ENCODE data around the gene SYT5. TPM values are rescaled to one million over a fixed set of nuclear protein-coding genes. Genes with fewer than 3 reads are reported as not detected.

The SYT5 gene
- total and polyA plus RNA-seq, 2 experiments from 2014 or later, result 0.98 to 1.4 TPM

- Histone ChIP-seq H2AFZ (no peak overlapping the region), H3K27me3 (peaks cover 39% of the 10 kb centered on the region), H3K36me3 (replicated peaks; ENCODE audit: insufficient read depth, low read depth) (no peaks in the 10 kb centered on the region), H3K4me2 (no peak overlapping the region), H3K27ac (no peak overlapping the region), H3K9me3 (ENCODE audit: low read depth) (no peaks in the 10 kb centered on the region), H3K4me1 (ENCODE audit: insufficient read depth) (no peaks in the 10 kb centered on the region), H3K9me2 (replicated peaks; ENCODE audit: insufficient read depth) (no peaks in the 10 kb centered on the region), H4K20me1 (ENCODE audit: insufficient read depth, poor library complexity, severe bottlenecking) (no peaks in the 10 kb centered on the region), H3K4me3 (no peak overlapping the region), H3K79me2 (no peaks in the 10 kb centered on the region)
- WGBS (ENCODE audit: low lambda C conversion rate, missing lambda C conversion rate), result 89% methylated on average over 12 of the region's 12 CpGs
- TF ChIP-seq EZH2phosphoT487 (IDR thresholded peaks at IDR 0.05; ENCODE audit: low read depth, severe bottlenecking, unreplicated experiment) (no peak), CTCF (IDR thresholded peaks at IDR 0.05; ENCODE audit: poor library complexity) (no peak), EZH2 (IDR thresholded peaks at IDR 0.05; ENCODE audit: borderline replicate concordance) (no peak)
- no peak for DNase-seq (ENCODE audit: low spot score)
Observed at GRCh38 chr19:55153652-55154264, 26.3 kb downstream of the SYT5 start.

- DNase-seq (ENCODE audit: low spot score), result no peak
- peaks cover 40% of the 10 kb centered on the region for H3K27me3 ChIP-seq
- H3K36me3 ChIP-seq (replicated peaks; ENCODE audit: insufficient read depth, low read depth), result no peaks in the 10 kb centered on the region
- no peak overlapping the region for H2AFZ ChIP-seq
- no peak for TF ChIP-seq EZH2 (IDR thresholded peaks at IDR 0.05; ENCODE audit: borderline replicate concordance)
- TF ChIP-seq CTCF (IDR thresholded peaks at IDR 0.05; ENCODE audit: poor library complexity), result no peak
- H3K9me3 ChIP-seq (ENCODE audit: low read depth), result no peaks in the 10 kb centered on the region
- no peak overlapping the region for H3K27ac ChIP-seq
- H3K4me3 ChIP-seq, result no peak overlapping the region
- no peak overlapping the region for H3K4me2 ChIP-seq
- H3K79me2 ChIP-seq, result no peaks in the 10 kb centered on the region
- H4K20me1 ChIP-seq (ENCODE audit: insufficient read depth, poor library complexity, severe bottlenecking), result no peaks in the 10 kb centered on the region
- no peaks in the 10 kb centered on the region for H3K4me1 ChIP-seq (ENCODE audit: insufficient read depth)
- no peaks in the 10 kb centered on the region for H3K9me2 ChIP-seq (replicated peaks; ENCODE audit: insufficient read depth)
Observed at GRCh38 chr19:55152017-55152416, 28.1 kb downstream of the SYT5 start.

GRCh38 chr19:55149078-55150003, 30.7 kb downstream of the SYT5 start, which contains the start of gene TNNT1:
Gene TNNT1 (minus strand): TSS chr19:55149206. CDS start chr19:55147157, 2,049 bp downstream.
- no peak for TF ChIP-seq EZH2 (IDR thresholded peaks at IDR 0.05; ENCODE audit: borderline replicate concordance)
- TF ChIP-seq CTCF (IDR thresholded peaks at IDR 0.05; ENCODE audit: poor library complexity), result no peak
- TF ChIP-seq EZH2phosphoT487 (IDR thresholded peaks at IDR 0.05; ENCODE audit: low read depth, severe bottlenecking, unreplicated experiment), result no peak
- Histone ChIP-seq H3K4me2 (no peak within 1 kb of the TSS), H3K27me3 (peaks cover 44% of the 10 kb centered on the region), H3K79me2 (no peaks in the 10 kb centered on the region), H4K20me1 (ENCODE audit: insufficient read depth, poor library complexity, severe bottlenecking) (no peaks in the 10 kb centered on the region), H2AFZ (no peak within 1 kb of the TSS), H3K27ac (no peak within 1 kb of the TSS), H3K4me1 (ENCODE audit: insufficient read depth) (no peaks in the 10 kb centered on the region), H3K36me3 (replicated peaks; ENCODE audit: insufficient read depth, low read depth) (no peaks in the 10 kb centered on the region), H3K4me3 (no peak within 1 kb of the TSS), H3K9me3 (ENCODE audit: low read depth) (no peaks in the 10 kb centered on the region), H3K9me2 (replicated peaks; ENCODE audit: insufficient read depth) (no peaks in the 10 kb centered on the region)
- peak; percentile 60 for DNase-seq (ENCODE audit: low spot score)
- WGBS (ENCODE audit: low lambda C conversion rate, missing lambda C conversion rate), result 24% methylated on average over 13 of the region's 18 CpGs

Measured in hepatocyte (in vitro differentiated cells).